Measurements from ENCODE around the gene AKAP7.
"Not testable (repeated sequence)": the region's sequence is repeated elsewhere in the genome, so short reads cannot be mapped to it uniquely, and the experiment has no call there.

Gene AKAP7

DNA sequence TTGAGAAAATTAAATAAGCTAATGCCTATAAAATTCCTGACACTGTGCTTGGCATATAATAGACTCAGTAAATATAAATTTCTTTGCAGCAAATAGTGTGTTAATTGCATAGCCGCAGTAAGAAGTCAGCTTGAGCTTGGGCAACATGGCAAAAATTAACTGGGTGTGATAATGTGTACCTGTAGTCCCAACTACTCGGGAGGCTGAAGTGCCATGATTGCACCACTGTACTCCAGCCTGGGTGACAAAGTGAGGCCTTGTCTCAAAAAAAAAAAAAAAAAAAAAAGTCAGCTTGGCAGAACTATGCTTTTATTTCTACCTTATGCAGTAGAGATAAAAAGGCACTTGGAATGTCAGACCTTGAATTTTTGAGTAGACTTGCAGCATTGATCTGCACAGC, 121.8 kb downstream of the AKAP7 start:
- DNase-seq = no peak

- no peak for DNase-seq
Measured at GRCh38 chr6:131258010-131258652, 122.9 kb downstream of the AKAP7 start.

DNA sequence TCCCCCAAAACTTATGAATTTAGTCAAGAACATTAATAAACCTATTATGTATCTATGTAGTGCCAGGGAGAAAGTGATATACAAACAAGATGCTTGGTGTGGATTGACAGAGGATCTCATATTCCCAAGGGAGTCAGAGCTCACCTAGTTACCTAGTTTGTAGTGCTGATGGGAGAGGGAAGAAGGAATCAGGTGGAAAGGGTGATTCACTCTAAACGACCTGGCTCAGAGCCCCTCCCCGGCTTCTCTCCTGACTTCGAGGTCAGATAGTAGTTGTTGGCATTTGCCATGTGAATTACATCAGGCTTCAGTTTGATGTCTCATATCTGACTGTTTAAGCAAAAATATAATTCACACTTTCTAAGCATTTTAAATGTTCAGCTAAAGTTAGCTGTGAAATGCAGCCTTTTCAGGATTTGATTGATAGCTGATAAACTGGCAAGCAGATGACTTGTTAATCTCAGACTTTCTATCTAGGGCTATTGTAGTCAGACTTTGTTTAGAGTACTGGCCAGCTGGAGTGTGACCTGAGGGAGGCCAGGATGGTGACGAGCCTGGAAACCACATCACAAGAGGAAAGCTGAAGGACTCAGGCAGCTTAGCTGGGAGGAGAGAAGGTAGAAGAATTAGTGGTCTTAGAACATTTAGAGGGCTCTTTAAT, 123.7 kb downstream of the AKAP7 start:
- DNase-seq = no peak

DNA sequence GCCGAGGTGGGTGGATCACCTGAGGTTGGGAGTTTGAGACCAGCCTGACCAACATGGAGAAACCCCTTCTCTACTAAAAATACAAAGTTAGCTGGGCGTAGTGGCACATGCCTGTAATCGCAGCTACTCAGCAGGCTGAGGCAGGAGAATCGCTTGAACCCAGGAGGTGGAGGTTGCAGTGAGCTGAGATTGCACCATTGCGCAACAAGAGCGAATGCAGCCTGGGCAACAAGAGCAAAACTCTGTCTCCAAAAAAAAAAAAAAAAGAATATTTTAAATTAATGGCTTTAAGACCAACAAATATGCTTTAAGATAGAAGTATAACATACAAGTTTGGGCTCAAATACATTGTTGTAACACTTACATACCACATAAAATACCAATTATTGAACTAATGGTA, 125.7 kb downstream of the AKAP7 start:
- DNase-seq = not testable (repeated sequence)

DNA sequence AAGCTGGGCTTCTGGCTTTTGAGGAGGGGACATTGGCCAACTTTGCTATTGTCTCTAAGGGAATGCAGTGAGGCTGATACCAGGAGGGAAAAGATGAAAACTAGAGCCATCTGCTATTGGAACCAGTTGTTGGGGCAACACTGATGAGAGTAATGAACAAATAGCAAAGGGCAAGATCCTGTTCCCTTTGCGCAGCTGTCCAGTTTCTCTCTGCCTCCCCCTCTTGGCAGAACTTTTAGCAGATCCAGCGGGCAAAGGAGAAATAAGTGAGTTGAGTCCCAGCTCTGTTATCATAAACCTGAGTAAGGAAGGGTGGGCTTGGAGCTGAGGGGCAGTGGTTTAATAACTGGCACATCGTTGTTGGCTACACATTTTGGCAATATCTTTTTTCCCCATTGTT, 126.8 kb downstream of the AKAP7 start:
- no peak for DNase-seq

DNA sequence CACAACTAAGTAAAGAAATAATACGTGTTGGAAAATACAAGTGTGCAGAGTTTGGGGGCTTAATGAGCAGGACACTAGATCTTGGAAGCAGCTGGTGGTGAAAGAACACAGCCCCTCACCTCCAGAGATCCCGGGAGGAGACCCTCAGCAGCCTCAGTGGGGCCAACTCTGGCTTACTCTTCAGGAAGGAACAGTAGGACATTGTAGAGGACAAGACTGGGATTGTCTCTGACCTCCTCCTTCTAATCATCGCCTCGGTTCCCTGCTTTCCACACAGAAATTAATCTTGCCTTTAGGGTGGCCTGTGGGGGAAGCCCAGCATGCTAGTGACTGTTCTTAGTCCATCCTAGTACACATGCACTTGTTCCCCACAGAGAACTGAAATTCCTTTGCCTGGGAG, 130.7 kb downstream of the AKAP7 start:
- DNase-seq = no peak

- no peak for DNase-seq
Measured at GRCh38 chr6:131268303-131268702, 133.0 kb downstream of the AKAP7 start.

DNA sequence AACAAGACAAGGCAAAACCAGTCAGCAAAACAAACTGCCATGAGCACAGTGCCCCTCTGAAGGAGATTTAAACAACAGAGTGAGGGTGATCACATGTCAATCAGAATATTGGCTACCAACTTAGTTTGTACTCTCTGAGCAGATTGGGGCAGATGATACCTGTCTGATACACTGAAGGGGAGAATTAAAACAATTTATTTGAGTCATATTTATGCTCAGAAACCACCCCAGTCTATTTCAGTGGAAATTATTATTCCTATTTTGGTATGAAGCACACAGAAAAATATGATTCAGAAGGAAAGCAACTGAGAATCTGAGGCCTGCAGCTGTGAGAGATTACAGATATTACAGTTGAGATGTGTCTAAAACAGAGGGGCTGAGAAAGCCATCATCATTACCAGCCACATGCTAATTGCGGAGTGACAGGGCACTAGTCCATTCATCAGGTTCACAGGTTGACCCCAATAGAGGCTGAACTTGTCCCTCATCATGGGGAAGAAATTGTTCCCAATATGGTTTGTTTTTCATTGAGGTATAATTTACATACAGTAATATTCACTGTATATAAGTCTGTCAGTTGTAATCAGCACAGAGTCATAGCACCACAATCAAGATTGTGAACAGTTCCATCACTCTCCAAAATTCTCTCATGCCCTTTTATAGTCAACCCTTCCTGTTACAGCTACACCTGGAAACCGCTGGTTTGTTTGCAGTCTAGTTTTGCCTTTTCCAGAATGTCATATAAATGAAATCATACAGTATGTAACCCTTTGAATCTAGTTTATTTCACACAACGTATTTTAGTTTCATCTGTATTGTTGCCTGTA, 134.5 kb downstream of the AKAP7 start:
- DNase-seq = no peak

DNA sequence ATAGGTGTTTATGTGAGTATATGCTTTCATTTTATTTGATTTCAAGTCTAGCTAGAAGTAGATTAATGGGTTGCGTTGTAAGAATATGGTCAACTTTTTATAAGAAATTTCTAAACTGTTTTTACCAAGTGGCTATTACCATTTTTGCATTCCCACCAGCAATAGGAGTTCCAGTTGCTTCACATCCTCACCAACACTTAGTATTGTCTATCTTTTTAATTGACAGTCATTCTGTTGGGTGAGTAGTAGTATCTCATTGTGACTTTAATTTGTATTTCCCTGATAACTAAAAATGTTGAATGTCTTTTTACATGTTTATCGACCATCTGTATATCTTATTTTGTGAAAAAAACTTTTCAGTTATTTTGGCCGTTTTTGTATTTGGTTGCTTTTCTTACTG, 135.3 kb downstream of the AKAP7 start:
- no peak for DNase-seq

GRCh38 chr6:131275273-131275672, 140.0 kb downstream of the AKAP7 start:
- no peak for DNase-seq

DNA sequence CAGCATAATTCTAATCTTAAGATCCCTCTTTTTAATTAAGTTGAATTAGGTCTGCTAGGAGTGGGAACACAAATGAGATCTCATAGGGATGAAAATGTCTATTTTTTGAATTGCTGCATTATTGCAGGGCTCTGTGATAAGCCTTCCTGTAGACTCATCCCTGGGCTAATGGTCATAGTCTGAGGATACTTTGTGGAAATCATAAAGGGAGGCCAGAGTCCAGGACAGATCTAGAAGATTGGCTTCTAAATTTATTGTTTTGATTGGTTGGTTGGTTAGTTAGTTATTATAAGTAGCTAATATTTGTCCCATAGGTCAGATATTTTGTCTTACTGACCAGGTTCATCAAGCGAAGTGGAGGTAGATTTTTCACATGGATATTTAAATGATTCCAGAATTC, 142.3 kb downstream of the AKAP7 start:
- DNase-seq = no peak

DNA sequence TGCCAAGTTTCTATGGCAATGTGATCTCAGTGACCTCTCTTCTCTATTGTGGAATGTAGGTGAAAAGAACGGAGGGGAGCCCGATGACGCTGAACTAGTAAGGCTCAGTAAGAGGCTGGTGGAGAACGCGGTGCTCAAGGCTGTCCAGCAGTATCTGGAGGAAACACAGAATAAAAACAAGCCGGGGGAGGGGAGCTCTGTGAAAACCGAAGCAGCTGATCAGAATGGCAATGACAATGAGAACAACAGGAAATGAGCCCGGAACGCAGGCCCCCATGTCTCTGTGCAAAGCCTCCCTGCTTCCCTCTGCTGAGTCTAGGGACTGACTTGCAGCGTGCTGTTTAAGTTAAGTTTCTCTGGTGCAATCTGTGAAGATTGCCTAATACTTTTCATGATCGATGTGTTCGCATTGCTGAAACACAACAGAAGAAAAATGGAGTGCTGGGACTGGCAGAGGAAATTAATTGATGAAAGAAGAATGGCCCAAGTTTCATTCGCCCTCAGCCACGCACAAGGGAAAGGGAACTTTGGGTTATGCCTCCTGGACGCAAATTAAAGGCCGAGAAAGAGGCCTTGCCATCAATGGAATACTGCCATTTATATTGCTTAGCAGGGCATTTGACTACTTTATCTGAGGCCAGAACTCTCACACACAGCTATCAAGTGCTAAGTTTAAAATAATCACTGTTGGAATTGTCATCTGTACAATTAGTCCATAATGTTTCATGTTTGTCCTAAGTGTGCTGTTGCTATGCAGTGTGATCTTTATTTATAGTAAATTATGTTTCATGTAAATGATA, 146.4 kb downstream of the AKAP7 start:
- DNase-seq = peak; percentile 26 to 40

GRCh38 chr6:131282365-131282764, 147.1 kb downstream of the AKAP7 start:
- no peak for DNase-seq

DNA sequence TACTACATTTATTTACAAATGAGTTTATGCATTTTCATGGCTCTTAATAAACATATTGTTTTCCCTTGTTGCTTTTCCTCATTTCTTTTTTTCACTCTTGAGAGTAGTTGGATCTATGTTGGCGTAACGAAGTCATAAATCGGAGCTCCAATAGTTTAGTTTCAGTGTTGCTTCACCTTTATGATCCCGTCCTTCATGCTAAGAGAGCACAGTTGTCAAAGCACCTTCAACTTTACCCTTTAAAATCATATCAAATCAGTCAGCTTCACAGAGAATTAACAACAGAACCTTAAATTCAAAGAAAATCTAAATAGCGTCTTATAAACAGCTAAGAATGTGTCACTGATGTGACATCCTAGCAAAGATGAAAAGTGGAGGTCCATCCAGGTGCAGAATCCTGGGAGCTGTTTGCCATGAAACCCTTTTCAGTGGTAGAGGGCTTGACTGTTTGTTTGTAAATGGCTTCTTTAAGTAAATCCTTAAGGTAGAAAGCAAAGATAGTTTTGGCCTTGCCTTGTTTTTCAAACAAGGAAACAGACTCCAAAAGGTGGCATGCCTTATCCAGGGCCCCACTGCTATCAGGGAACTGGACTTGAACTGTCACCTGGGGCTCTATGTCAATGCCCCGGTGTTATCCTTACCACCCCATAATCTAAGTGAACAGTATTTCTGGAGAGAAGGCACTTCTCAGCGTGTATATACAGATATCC, 148.4 kb downstream of the AKAP7 start:
- DNase-seq = no peak

- no peak for DNase-seq
Measured at GRCh38 chr6:131285548-131285947, 150.3 kb downstream of the AKAP7 start.

DNA sequence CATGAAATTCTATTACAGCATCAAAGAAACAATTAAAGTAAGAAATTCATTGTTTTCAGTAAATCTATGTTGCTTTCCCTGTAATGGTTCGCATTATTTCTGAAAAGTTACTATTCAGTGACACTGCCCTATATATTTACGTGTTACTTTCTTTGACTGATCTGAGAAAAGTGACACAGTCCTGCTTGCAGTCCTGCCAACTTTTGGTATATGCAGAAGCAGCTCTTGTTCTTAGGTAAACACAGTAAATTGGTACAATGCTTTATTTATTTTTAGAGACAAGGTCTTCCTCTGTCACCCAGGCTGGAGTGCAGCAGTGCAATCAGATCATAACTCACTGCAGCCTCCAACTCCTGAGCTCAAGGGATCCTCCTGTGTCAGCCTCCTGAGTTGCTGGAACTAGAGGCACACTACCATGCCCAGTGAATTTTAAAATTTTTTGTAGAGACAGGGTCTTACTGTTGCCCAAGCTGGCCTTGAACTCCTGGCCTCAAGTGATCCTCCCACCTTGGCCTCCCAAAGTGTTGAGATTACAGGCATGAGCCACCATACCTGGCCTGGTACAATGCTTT, 151.3 kb downstream of the AKAP7 start:
- DNase-seq = no peak

- no peak for DNase-seq
Measured at GRCh38 chr6:131288214-131288613, 152.9 kb downstream of the AKAP7 start.

DNA sequence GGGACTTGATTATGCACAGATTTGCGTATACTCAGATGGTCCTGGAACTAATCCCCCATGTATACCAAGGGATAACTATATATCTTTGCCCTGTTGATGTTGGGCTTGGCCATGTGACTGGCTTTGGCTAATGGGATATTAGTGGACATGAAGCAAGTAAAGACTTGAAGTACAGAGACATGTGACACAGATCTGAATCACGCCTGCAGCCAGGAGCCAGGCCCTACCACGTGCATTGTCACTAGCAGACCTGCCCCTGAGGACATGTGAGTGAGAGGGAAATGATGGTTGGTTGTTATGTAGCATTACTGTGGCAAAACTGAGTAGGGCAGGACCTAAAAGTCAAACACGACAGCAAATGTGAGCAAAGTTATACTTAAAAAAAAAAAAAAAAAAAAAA, 155.7 kb downstream of the AKAP7 start:
- no peak for DNase-seq

GRCh38 chr6:131292145-131292938, 157.1 kb downstream of the AKAP7 start:
- DNase-seq = no peak

GRCh38 chr6:131293472-131293911, 158.2 kb downstream of the AKAP7 start:
- no peak for DNase-seq

GRCh38 chr6:131295081-131295480, 159.8 kb downstream of the AKAP7 start:
- DNase-seq = no peak

Measured in activated CD4-positive, alpha-beta T cell treated with anti-CD3 and anti-CD28 coated beads, Interleukin-2, amount 50 U/mL, for 4 hours (primary cell).